PC-3 (cell line): ENCODE data around the gene LMO4. TPM values are rescaled to one million over a fixed set of nuclear protein-coding genes. Genes with fewer than 3 reads are reported as not detected.

Experiments used
- ATAC-seq: fragments of 200-7000 bp; cut with Tn5 transposase; 2 replicates; pipeline ENCODE4 v1.9.1; 2020; ENCODE audit warnings: mild to moderate bottlenecking, moderate library complexity
- BruUV-seq: library from RNA; stranded (reverse); fragments of 400-500 nt; replicated peaks from 2 replicates; lab custom pipeline; 2021; lab: Mats Ljungman, UMichigan
- CTCF ChIA-PET: fragments of 300-600 bp; sonication (Branson Sonifier 250); formaldehyde crosslinking; loops from one replicate; lab custom pipeline; 2022; ENCODE audit warnings: antibody characterized with exemption; lab: Charles Lee
- POLR2A ChIA-PET: fragments of 300-600 bp; sonication (Branson Sonifier 250); formaldehyde crosslinking; loops from one replicate; lab custom pipeline; 2022; ENCODE audit warnings: antibody characterized with exemption; ENCODE audit not compliant: unreplicated experiment; lab: Charles Lee
- DNase-seq: peaks from one replicate; pipeline ENCODE4 v3.0.0-alpha.2; 2015
- H2AFZ ChIP-seq: fragments of 300-600 bp; sonication (generic); 2 replicates; pipeline ENCODE4 v1.6.0; 2016; ENCODE audit warnings: antibody characterized with exemption, low read length
- H3F3A ChIP-seq: fragments of 300-600 bp; sonication (generic); one replicate; pipeline ENCODE4 v1.6.0; 2017; ENCODE audit warnings: antibody characterized with exemption, low read length, control low read depth, mild to moderate bottlenecking; ENCODE audit not compliant: unreplicated experiment
- H3K27ac ChIP-seq: fragments of 300-600 bp; sonication (generic); 2 replicates; pipeline ENCODE4 v1.5.1; 2016; ENCODE audit warnings: mild to moderate bottlenecking, low read length
- H3K27me3 ChIP-seq: fragments of 300-600 bp; sonication (generic); 2 replicates; pipeline ENCODE4 v1.6.1; 2016; ENCODE audit warnings: low read length, mixed read lengths
- H3K36me3 ChIP-seq: fragments of 300-600 bp; sonication (generic); 2 replicates; pipeline ENCODE4 v1.6.1; 2016; ENCODE audit warnings: low read depth, mixed run types, low read length, mixed read lengths
- H3K4me1 ChIP-seq: fragments of 300-600 bp; sonication (generic); 2 replicates; pipeline ENCODE4 v1.5.1; 2016; ENCODE audit warnings: low read length; ENCODE audit not compliant: insufficient read depth
- H3K4me2 ChIP-seq: fragments of 300-600 bp; sonication (generic); 2 replicates; pipeline ENCODE4 v1.6.0; 2016; ENCODE audit warnings: low read length
- H3K4me3 ChIP-seq: fragments of 300-600 bp; sonication (generic); 2 replicates; pipeline ENCODE4 v1.5.1; 2016; ENCODE audit warnings: mild to moderate bottlenecking, low read length, mixed read lengths
- H3K79me2 ChIP-seq: fragments of 300-600 bp; sonication (generic); 2 replicates; pipeline ENCODE4 v1.6.1; 2017; ENCODE audit warnings: low read length, mixed read lengths
- H3K9ac ChIP-seq: fragments of 300-600 bp; sonication (generic); 2 replicates; pipeline ENCODE4 v1.6.0; 2016; ENCODE audit warnings: mild to moderate bottlenecking, low read length
- H3K9me2 ChIP-seq: fragments of 300-600 bp; sonication (generic); replicated peaks from 2 replicates; pipeline ENCODE4 v1.6.1; 2016; ENCODE audit warnings: mixed run types, low read length, mixed read lengths
- H3K9me3 ChIP-seq: fragments of 300-600 bp; sonication (generic); 2 replicates; pipeline ENCODE4 v1.6.1; 2016; ENCODE audit warnings: low read length, mixed read lengths
- H4K20me1 ChIP-seq: fragments of 300-600 bp; sonication (generic); 2 replicates; pipeline ENCODE4 v1.6.1; 2016; ENCODE audit warnings: low read length, mixed read lengths
- CTCF ChIP-seq: fragments of 300-600 bp; sonication (generic); conservative IDR thresholded peaks from 2 replicates; pipeline ENCODE4 v1.5.1; 2017; ENCODE audit warnings: antibody characterized with exemption, low read depth, mild to moderate bottlenecking, low read length
- EZH2 ChIP-seq: fragments of 300-600 bp; sonication (generic); IDR thresholded peaks from one replicate; pipeline ENCODE4 v1.6.1; 2017; ENCODE audit warnings: antibody characterized with exemption, mild to moderate bottlenecking, low read length; ENCODE audit not compliant: unreplicated experiment
- EZH2phosphoT487 ChIP-seq: fragments of 300-600 bp; sonication (generic); IDR thresholded peaks from 2 replicates; pipeline ENCODE4 v1.6.1; 2018; ENCODE audit warnings: mild to moderate bottlenecking, antibody characterized with exemption, low read length, borderline replicate concordance
- intact Hi-C: fragments of 100-400 bp; cut with micrococcal nuclease; formaldehyde crosslinking; loops from 2 replicates; pipeline ENCODE4 v1.9.0; 2023
- total RNA-seq: library from RNA; depleted of rRNA; stranded (reverse); fragments of >200 nt; gene quantifications from 2 replicates; pipeline ENCODE4 v1.2.3, GENCODE V29; 2014

The LMO4 gene
- total RNA-seq, 1 experiment from 2014 or later = 41.5 TPM

GRCh38 chr1:87333692-87334347, 5.1 kb downstream of the LMO4 start:
- Histone ChIP-seq H3K27ac (no peak overlapping the region), H3K4me1 (peaks cover 32% of the 10 kb centered on the region), H3K9me2 (no peaks in the 10 kb centered on the region), H3F3A (no peaks in the 10 kb centered on the region), H3K9me3 (no peaks in the 10 kb centered on the region), H3K4me3 (peak overlapping the region; percentile 73; the same call in 1 of the 2 replicates), H3K36me3 (0 out of 2 replicates have a peak, but pooled peaks cover 4% of the 10 kb centered on the region), H3K4me2 (peak overlapping the region; percentile 99), H3K79me2 (peaks cover 84% of the 10 kb centered on the region), H4K20me1 (no peaks in the 10 kb centered on the region), H2AFZ (no peak overlapping the region), H3K27me3 (no peaks in the 10 kb centered on the region), H3K9ac (no peak overlapping the region)
- DNase-seq (no peak), ATAC-seq (no peak)
- TF ChIP-seq CTCF (no peak), EZH2 (no peak), EZH2phosphoT487 (no peak)
- intact Hi-C loops = loop anchor here (5.0 to 10.0 kb wide), 2 partner anchors 141 to 383 kb away; no protein-coding TSS in a partner anchor
- ChIA-PET CTCF (no interaction called here), POLR2A (no interaction called here)
- no TSS peak for BruUV-seq

GRCh38 chr1:87334351-87335174, 5.9 kb downstream of the LMO4 start:
- POLR2A ChIA-PET = no interaction called here
- TSS peak; percentile 71 for BruUV-seq
- peak overlapping the region; percentile 73 for H3K4me3 ChIP-seq
- ATAC-seq (peak; percentile 3), DNase-seq (peak; percentile 17)
- H3K79me2 ChIP-seq = peaks cover 79% of the 10 kb centered on the region
- peak overlapping the region; percentile 83 for H3K9ac ChIP-seq
- TF ChIP-seq EZH2 (no peak), CTCF (no peak), EZH2phosphoT487 (no peak)
- H3F3A ChIP-seq = no peaks in the 10 kb centered on the region
- intact Hi-C loops = loop anchor here (5.0 to 10.0 kb wide), 2 partner anchors 140 to 383 kb away; no protein-coding TSS in a partner anchor
- H3K36me3 ChIP-seq = peaks cover 7% of the 10 kb centered on the region; the same call in 1 of the 2 replicates
- no peaks in the 10 kb centered on the region for H3K9me2 ChIP-seq
- peak overlapping the region; percentile 99 for H3K4me2 ChIP-seq
- no peaks in the 10 kb centered on the region for H3K9me3 ChIP-seq
- H3K27me3 ChIP-seq = no peaks in the 10 kb centered on the region
- H4K20me1 ChIP-seq = no peaks in the 10 kb centered on the region
- peaks cover 32% of the 10 kb centered on the region for H3K4me1 ChIP-seq
- CTCF ChIA-PET = interaction anchor here (0.6 kb wide), 1 partner anchor 345 kb away, joined by 3 read pairs; no protein-coding TSS in a partner anchor
- H2AFZ ChIP-seq = peak overlapping the region; percentile 76
- H3K27ac ChIP-seq = peak overlapping the region; percentile 38
